GM12865 (cell line): Measurements from ENCODE around the gene ZNF343.
"Not testable (repeated sequence)": the region's sequence is repeated elsewhere in the genome, so short reads cannot be mapped to it uniquely, and the experiment has no call there.

Experiments
- DNase-seq: peaks from one replicate; pipeline ENCODE4 v3.0.0; 2010; ENCODE audit warnings: low read depth
- H3K4me3 ChIP-seq: 2 replicates; pipeline ENCODE4 v1.5.1; 2011; ENCODE audit warnings: mild to moderate bottlenecking, low read depth, low read length, control low read depth
- CTCF ChIP-seq: IDR thresholded peaks from 2 replicates; pipeline ENCODE4 v1.5.1; 2011; ENCODE audit warnings: low read length, control low read depth, low read depth, inconsistent platforms; ENCODE audit not compliant: insufficient read depth; ENCODE audit errors: missing control alignments

The ZNF343 gene

GRCh38 chr20:2528671-2529271 is 20.1 kb upstream of the ZNF343 start:
- no peak for TF ChIP-seq CTCF
- no peak for DNase-seq

GRCh38 chr20:2527762-2528161 is 19.0 kb upstream of the ZNF343 start:
- TF ChIP-seq CTCF = no peak
- no peak overlapping the region for H3K4me3 ChIP-seq
- DNase-seq = no peak

More at GRCh38 chr20:2528671-2529271, 20.1 kb upstream of the ZNF343 start:
- no peak overlapping the region for H3K4me3 ChIP-seq

- not testable (repeated sequence) for DNase-seq, H3K4me3 ChIP-seq
Observed at GRCh38 chr20:2526218-2526583, 17.5 kb upstream of the ZNF343 start.

- no peak for TF ChIP-seq CTCF
- peak overlapping the region; percentile 65 for H3K4me3 ChIP-seq
- DNase-seq = peak; percentile 38
Observed at GRCh38 chr20:2524709-2525506, 16.2 kb upstream of the ZNF343 start.

GRCh38 chr20:2523919-2524708 is 15.4 kb upstream of the ZNF343 start:
- peak; percentile 91 for TF ChIP-seq CTCF
- DNase-seq = peak; percentile 90
- peak overlapping the region; percentile 65 for H3K4me3 ChIP-seq

GRCh38 chr20:2522826-2523429 is 14.2 kb upstream of the ZNF343 start:
- not testable (repeated sequence) for H3K4me3 ChIP-seq

GRCh38 chr20:2521369-2522305 is 12.9 kb upstream of the ZNF343 start:
- DNase-seq = peak; percentile 62
- H3K4me3 ChIP-seq = no peak overlapping the region
- TF ChIP-seq CTCF = peak; percentile 86

More at GRCh38 chr20:2522826-2523429, 14.2 kb upstream of the ZNF343 start:
- DNase-seq = not testable (repeated sequence)
